ENCODE data around the gene C3orf33. TPM values are rescaled to one million over a fixed set of nuclear protein-coding genes. Genes with fewer than 3 reads are reported as not detected.

The C3orf33 gene
- total RNA-seq, 4 donors from 2014 or later = 0.88 to 9.0 (median 2.7) TPM

GRCh38 chr3:155744626-155745324 lies 61.3 kb downstream of the C3orf33 start, which contains the start of gene PLCH1:
TSS of gene PLCH1 (minus strand) at chr3:155745071. CDS start at chr3:155704224, 40,847 bp downstream.
- no peaks in the 10 kb centered on the region for H3K36me3 ChIP-seq
- no peaks in the 10 kb centered on the region for H3K9me3 ChIP-seq
- H3K4me3 ChIP-seq = peak within 1 kb of the TSS; percentile 42 to 51
- intact Hi-C loops (cut with DNase I; ENCODE audit: low total_unique reads) = no loop called here
- H3K27ac ChIP-seq = no peak within 1 kb of the TSS
- no peaks in the 10 kb centered on the region for H3K27me3 ChIP-seq
- peak; percentile 39 to 54 for DNase-seq
- no peaks in the 10 kb centered on the region for H3K4me1 ChIP-seq
- TF ChIP-seq CTCF (IDR thresholded peaks at IDR 0.05) (no peak), POLR2A (IDR thresholded peaks at IDR 0.05) (peak in 1 of 2 donors; percentile 18)

- intact Hi-C loops (cut with DNase I; ENCODE audit: low total_unique reads) = no loop called here
- no peaks in the 10 kb centered on the region for H3K27me3 ChIP-seq
- TF ChIP-seq CTCF (IDR thresholded peaks at IDR 0.05) = no peak
- no peak for TF ChIP-seq POLR2A (IDR thresholded peaks at IDR 0.05)
- H3K4me1 ChIP-seq = no peaks in the 10 kb centered on the region
- H3K4me3 ChIP-seq = peak overlapping the region; percentile 42 to 51
- H3K36me3 ChIP-seq = no peaks in the 10 kb centered on the region
- H3K9me3 ChIP-seq = no peaks in the 10 kb centered on the region
- H3K27ac ChIP-seq = no peak overlapping the region
- peak in 1 of 2 donors; percentile 34 for DNase-seq
These were observed 62.0 kb downstream of the C3orf33 start for GRCh38 chr3:155744010-155744625.

GRCh38 chr3:155743606-155744005 lies 62.5 kb downstream of the C3orf33 start:
- no peaks in the 10 kb centered on the region for H3K36me3 ChIP-seq
- intact Hi-C loops (cut with DNase I; ENCODE audit: low total_unique reads) = no loop called here
- no peaks in the 10 kb centered on the region for H3K9me3 ChIP-seq
- peak overlapping the region; percentile 42 to 51 for H3K4me3 ChIP-seq
- no peaks in the 10 kb centered on the region for H3K4me1 ChIP-seq
- no peak overlapping the region for H3K27ac ChIP-seq
- no peak for DNase-seq
- no peaks in the 10 kb centered on the region for H3K27me3 ChIP-seq
- no peak for TF ChIP-seq CTCF (IDR thresholded peaks at IDR 0.05)
- no peak for TF ChIP-seq POLR2A (IDR thresholded peaks at IDR 0.05)

GRCh38 chr3:155742349-155742965 lies 63.6 kb downstream of the C3orf33 start:
- intact Hi-C loops (cut with DNase I; ENCODE audit: low total_unique reads) = no loop called here
- no peaks in the 10 kb centered on the region for H3K27me3 ChIP-seq
- H3K4me3 ChIP-seq = no peak overlapping the region
- no peak for DNase-seq
- no peaks in the 10 kb centered on the region for H3K36me3 ChIP-seq
- H3K27ac ChIP-seq = no peak overlapping the region
- H3K9me3 ChIP-seq = no peaks in the 10 kb centered on the region
- TF ChIP-seq CTCF (IDR thresholded peaks at IDR 0.05) (no peak), POLR2A (IDR thresholded peaks at IDR 0.05) (no peak)
- no peaks in the 10 kb centered on the region for H3K4me1 ChIP-seq

- H3K4me3 ChIP-seq = no peak overlapping the region
- no peaks in the 10 kb centered on the region for H3K9me3 ChIP-seq
- no peak overlapping the region for H3K27ac ChIP-seq
- no peak for DNase-seq
- no peaks in the 10 kb centered on the region for H3K4me1 ChIP-seq
- no peaks in the 10 kb centered on the region for H3K36me3 ChIP-seq
- no peak for TF ChIP-seq POLR2A (IDR thresholded peaks at IDR 0.05)
- TF ChIP-seq CTCF (IDR thresholded peaks at IDR 0.05) = no peak
- no peaks in the 10 kb centered on the region for H3K27me3 ChIP-seq
- intact Hi-C loops (cut with DNase I; ENCODE audit: low total_unique reads) = no loop called here
These were observed 64.5 kb downstream of the C3orf33 start for GRCh38 chr3:155741603-155742002.

Measured in uterus (tissue), 4 donors.